ENCODE measurements around the gene GSK3A.

- no peak for TF ChIP-seq MAFK (IDR thresholded peaks at IDR 0.05; ENCODE audit: low read length)
- no peak for TF ChIP-seq CTCF (IDR thresholded peaks at IDR 0.05 in 2 of 3, conservative IDR thresholded peaks at IDR 0.05 in 1 of 3; ENCODE audit: insufficient read depth in 2 of 3, low read depth in 1 of 3, low read length in 3 of 3)
- no peak for TF ChIP-seq NCOA4 (IDR thresholded peaks at IDR 0.05; ENCODE audit: partially characterized antibody)
- TF ChIP-seq MCM7 (IDR thresholded peaks at IDR 0.05), result no peak
- TF ChIP-seq ZBTB11 (CRISPR knock-in tag; IDR thresholded peaks at IDR 0.05), result no peak
- no peak for TF ChIP-seq SP1 (CRISPR knock-in tag; IDR thresholded peaks at IDR 0.05)
- no peak for TF ChIP-seq SP2 (IDR thresholded peaks at IDR 0.05; ENCODE audit: extremely low read depth, low read depth, low read length, poor library complexity, severe bottlenecking)
- TF ChIP-seq ZBTB17 (CRISPR knock-in tag; IDR thresholded peaks at IDR 0.05), result no peak
- TF ChIP-seq IRF2 (CRISPR knock-in tag; IDR thresholded peaks at IDR 0.05), result no peak
- TF ChIP-seq RAD21 (CRISPR knock-in tag; conservative IDR thresholded peaks at IDR 0.05 in 1 of 2, IDR thresholded peaks at IDR 0.05 in 1 of 2), result no peak
- no peak for TF ChIP-seq CBX5 (IDR thresholded peaks at IDR 0.05; ENCODE audit: borderline replicate concordance, low read depth)
These were observed 43.5 kb downstream of the GSK3A start for GRCh38 chr19:42198676-42199439.
